Skin of body (tissue), 3 donors: ENCODE results near the gene PTAFR. TPM values are rescaled to one million over a fixed set of nuclear protein-coding genes. Genes with fewer than 3 reads are reported as not detected.

ENCODE experiments used
- DNase-seq: peaks from one replicate; lab custom pipeline; 2025; lab: John Stamatoyannopoulos, UW
- small RNA-seq: library from RNA; depleted of rRNA; stranded (forward); fragments of <200 nt; gene quantifications from one replicate; pipeline ENCODE3, GENCODE V24; 2014; ENCODE audit warnings: low replicate concordance
- total RNA-seq: library from RNA; depleted of rRNA; stranded (reverse); fragments of >200 nt; gene quantifications from one replicate; pipeline ENCODE4 v1.2.3, GENCODE V29; 2014

PTAFR gene
- total RNA-seq, 1 donor from 2014 or later = 3.1 TPM

- no peak for DNase-seq
Observed at GRCh38 chr1:28122183-28122582, 54.3 kb downstream of the PTAFR start.

GRCh38 chr1:28119556-28119955 is 56.9 kb downstream of the PTAFR start:
- no peak for DNase-seq

GRCh38 chr1:28118640-28119307 is 57.7 kb downstream of the PTAFR start:
- no peak for DNase-seq

- DNase-seq = no peak
Observed at GRCh38 chr1:28115267-28115666, 61.2 kb downstream of the PTAFR start.

GRCh38 chr1:28114844-28115243 is 61.6 kb downstream of the PTAFR start:
- DNase-seq = no peak

- DNase-seq = no peak
Observed at GRCh38 chr1:28113242-28113572, 63.3 kb downstream of the PTAFR start.

- DNase-seq = no peak
Observed at GRCh38 chr1:28112388-28113241, 63.9 kb downstream of the PTAFR start.

- DNase-seq = no peak
Observed at GRCh38 chr1:28111157-28111556, 65.3 kb downstream of the PTAFR start.

- DNase-seq = no peak
Observed at GRCh38 chr1:28110555-28110954, 65.9 kb downstream of the PTAFR start.

- no peak for DNase-seq
Observed at GRCh38 chr1:28109639-28110038, 66.9 kb downstream of the PTAFR start.

- no peak for DNase-seq
Observed at GRCh38 chr1:28108001-28108400, 68.5 kb downstream of the PTAFR start.

GRCh38 chr1:28104866-28105467 is 71.5 kb downstream of the PTAFR start:
- no peak for DNase-seq

- no peak for DNase-seq
Observed at GRCh38 chr1:28102189-28102588, 74.3 kb downstream of the PTAFR start.

GRCh38 chr1:28099050-28099769 is 77.3 kb downstream of the PTAFR start:
- no peak for DNase-seq

Small RNA genes lying within 50 kb of the gene (small RNA-seq; reads per million reads assigned to genes)
- not detected for gene RNU6-176P

Other genes with a start within 250 kb of the PTAFR start
- gene SMPDL3B, start 241.7 kb downstream of the PTAFR start, total RNA-seq = 1.6 TPM
- 1.9 TPM for gene XKR8, start 216.7 kb downstream of the PTAFR start, total RNA-seq
- 10.9 TPM for gene EYA3, start 88.1 kb downstream of the PTAFR start, total RNA-seq
- gene DNAJC8, start 56.3 kb upstream of the PTAFR start, total RNA-seq = 31.5 TPM
- 65.6 TPM for gene ATP5IF1, start 59.4 kb upstream of the PTAFR start, total RNA-seq
- gene SESN2, start 82.8 kb upstream of the PTAFR start, total RNA-seq = 2.1 TPM
- gene MED18, start 152.3 kb upstream of the PTAFR start, total RNA-seq = 9.2 TPM
- 17.9 TPM for gene PHACTR4, start 193.1 kb upstream of the PTAFR start, total RNA-seq